GM23248 (cell line): ENCODE data around the gene DRAXIN. TPM values are rescaled to one million over a fixed set of nuclear protein-coding genes. Genes with fewer than 3 reads are reported as not detected.

Experiments
- DNase-seq: peaks from one replicate; pipeline ENCODE4 v3.0.0-alpha.2; 2015
- H2AFZ ChIP-seq: fragments of 200-600 bp; sonication (generic); 2 replicates; pipeline ENCODE4 v1.6.1; 2016; ENCODE audit warnings: antibody characterized with exemption
- H3F3A ChIP-seq: fragments of 200-600 bp; sonication (generic); 2 replicates; pipeline ENCODE4 v1.6.1; 2016; ENCODE audit warnings: mild to moderate bottlenecking, antibody characterized with exemption, mixed run types; ENCODE audit not compliant: insufficient read depth
- H3K27ac ChIP-seq: fragments of 200-600 bp; sonication (generic); 2 replicates; pipeline ENCODE4 v1.5.1; 2016; ENCODE audit warnings: mild to moderate bottlenecking
- H3K27me3 ChIP-seq: fragments of 200-600 bp; sonication (generic); replicated peaks from 2 replicates; pipeline ENCODE4 v1.6.1; 2016; ENCODE audit warnings: mild to moderate bottlenecking; ENCODE audit not compliant: insufficient read depth
- H3K36me3 ChIP-seq: fragments of 200-600 bp; sonication (generic); 2 replicates; pipeline ENCODE4 v1.6.1; 2016; ENCODE audit warnings: low read depth, mild to moderate bottlenecking
- H3K4me1 ChIP-seq: fragments of 200-600 bp; sonication (generic); 2 replicates; pipeline ENCODE4 v1.6.1; 2016; ENCODE audit warnings: mild to moderate bottlenecking; ENCODE audit not compliant: insufficient read depth
- H3K4me2 ChIP-seq: fragments of 200-600 bp; sonication (generic); one replicate; pipeline ENCODE4 v1.6.1; 2016; ENCODE audit warnings: mild to moderate bottlenecking; ENCODE audit not compliant: unreplicated experiment
- H3K4me3 ChIP-seq: fragments of 200-600 bp; sonication (generic); 2 replicates; pipeline ENCODE4 v1.5.1; 2016; ENCODE audit warnings: mild to moderate bottlenecking
- H3K79me2 ChIP-seq: fragments of 200-600 bp; sonication (generic); 2 replicates; pipeline ENCODE4 v1.6.1; 2016; ENCODE audit warnings: mild to moderate bottlenecking; ENCODE audit not compliant: insufficient read depth
- H3K9ac ChIP-seq: fragments of 200-600 bp; sonication (generic); 2 replicates; pipeline ENCODE4 v1.6.1; 2016; ENCODE audit warnings: mild to moderate bottlenecking
- H3K9me2 ChIP-seq: fragments of 200-600 bp; sonication (generic); 2 replicates; pipeline ENCODE4 v1.6.1; 2016; ENCODE audit warnings: mixed run types, mild to moderate bottlenecking, moderate library complexity; ENCODE audit not compliant: insufficient read depth
- H3K9me3 ChIP-seq: fragments of 200-600 bp; sonication (generic); one replicate; pipeline ENCODE4 v1.6.1; 2017; ENCODE audit warnings: low read depth
- H4K20me1 ChIP-seq: fragments of 200-600 bp; sonication (generic); 2 replicates; pipeline ENCODE4 v1.6.0; 2016; ENCODE audit not compliant: insufficient read depth
- EZH2 ChIP-seq: fragments of 200-600 bp; sonication (generic); IDR thresholded peaks from 2 replicates; pipeline ENCODE4 v1.6.1; 2018; ENCODE audit warnings: antibody characterized with exemption, mild to moderate bottlenecking; ENCODE audit not compliant: insufficient read depth, poor library complexity, severe bottlenecking
- EZH2phosphoT487 ChIP-seq: fragments of 200-600 bp; sonication (generic); IDR thresholded peaks from 2 replicates; pipeline ENCODE4 v1.6.1; 2018; ENCODE audit warnings: antibody characterized with exemption, moderate library complexity, mild to moderate bottlenecking, low read depth; ENCODE audit not compliant: insufficient read depth
- WGBS, 2 experiments: methylation state at CpG; one replicate each; pipeline ENCODE4 v1.1.6; 2015 to 2017; ENCODE audit warnings: low lambda C conversion rate in 2 of 2, low coverage in 1 of 2; ENCODE audit errors: missing lambda C conversion rate in 2 of 2; 5-methylcytosine and 5-hydroxymethylcytosine counted together
- in situ Hi-C: fragments of 300-500 bp; cut with MboI; formaldehyde crosslinking; loops from 2 replicates; pipeline ENCODE4 v1.15.0; 2020
- polyA plus RNA-seq: library from polyadenylated mRNA; unstranded; fragments of >200 nt; fragmentation: Nextera tagmentation; extraction: Ambion mirVana; gene quantifications from 2 replicates; pipeline ENCODE4 v1.2.1, GENCODE V29; 2016
- total RNA-seq: library from RNA; depleted of rRNA; stranded (reverse); fragments of >200 nt; shearing (Covaris generic); gene quantifications from 2 replicates; pipeline ENCODE4 v1.2.3, GENCODE V29; 2014

Gene DRAXIN
- total and polyA plus RNA-seq, 2 experiments from 2014 or later, result 0.06 to 0.11 TPM

DNA sequence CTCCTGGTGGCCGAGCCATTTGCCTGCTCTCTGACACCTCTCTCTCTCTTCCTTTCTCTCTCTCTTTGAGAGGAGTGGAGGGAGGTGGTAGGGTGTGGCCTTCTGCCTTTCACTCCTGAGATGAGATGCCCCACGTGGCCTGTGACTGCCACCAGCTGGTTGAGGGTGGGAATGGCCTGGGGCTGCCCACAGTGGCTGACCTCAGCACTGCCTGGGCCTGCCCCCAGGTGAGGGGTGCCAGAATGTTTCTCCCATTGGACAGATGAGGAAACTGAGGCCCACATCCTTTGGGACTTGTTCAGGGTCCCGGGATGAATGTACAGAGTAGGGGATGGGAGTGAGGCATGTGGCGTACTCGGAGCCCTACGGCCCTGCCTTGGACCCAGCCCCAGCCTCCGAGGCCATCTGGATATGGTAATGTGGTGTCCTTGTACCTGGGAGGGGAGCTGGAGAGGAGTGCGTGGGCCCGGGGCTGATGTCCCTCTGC is 57.7 kb downstream of the DRAXIN start:
- peak; percentile 47 for DNase-seq
- H3K9me3 ChIP-seq, result no peaks in the 10 kb centered on the region
- H3K27me3 ChIP-seq, result no peaks in the 10 kb centered on the region
- no peaks in the 10 kb centered on the region for H3K9me2 ChIP-seq
- no peaks in the 10 kb centered on the region; the same call in 1 of the 2 replicates for H3K36me3 ChIP-seq
- H3K9ac ChIP-seq, result no peak overlapping the region
- no peak overlapping the region for H3K4me2 ChIP-seq
- H3K4me1 ChIP-seq, result no peaks in the 10 kb centered on the region
- in situ Hi-C loops, result no loop called here
- no peaks in the 10 kb centered on the region for H3K79me2 ChIP-seq
- 79 to 83% methylated on average over 9 of the region's 9 CpGs for WGBS, 2 experiments
- H3K27ac ChIP-seq, result no peak overlapping the region
- no peak overlapping the region for H3K4me3 ChIP-seq
- H3F3A ChIP-seq, result no peaks in the 10 kb centered on the region
- no peaks in the 10 kb centered on the region for H4K20me1 ChIP-seq
- no peak for TF ChIP-seq EZH2phosphoT487
- TF ChIP-seq EZH2, result no peak
- no peak overlapping the region for H2AFZ ChIP-seq

DNA sequence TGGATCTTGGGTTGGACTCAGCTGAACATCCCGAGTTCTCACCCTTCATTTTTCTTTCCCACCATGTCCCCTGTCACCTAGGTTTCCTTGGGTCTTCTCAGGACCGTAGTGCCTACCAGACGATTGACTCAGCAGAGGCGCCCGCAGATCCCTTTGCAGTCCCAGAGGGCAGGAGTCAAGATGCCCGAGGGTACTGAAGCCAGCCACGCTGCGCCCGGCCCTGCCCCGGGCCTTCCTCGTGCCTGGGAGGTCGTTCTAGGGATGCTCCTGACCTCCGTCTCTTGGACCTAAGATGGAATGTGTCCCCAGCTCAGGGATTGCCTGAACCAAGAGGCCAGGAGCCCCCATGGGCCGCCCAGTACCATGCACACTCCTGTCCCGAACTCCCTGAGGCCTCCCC is 58.5 kb downstream of the DRAXIN start:
- Histone ChIP-seq H3K79me2 (no peaks in the 10 kb centered on the region), H3K9ac (no peak overlapping the region), H3K4me1 (no peaks in the 10 kb centered on the region), H3K27ac (no peak overlapping the region), H3K36me3 (no peaks in the 10 kb centered on the region; the same call in 1 of the 2 replicates), H4K20me1 (no peaks in the 10 kb centered on the region), H2AFZ (no peak overlapping the region), H3K9me2 (no peaks in the 10 kb centered on the region), H3K4me2 (no peak overlapping the region), H3K27me3 (no peaks in the 10 kb centered on the region), H3K4me3 (no peak overlapping the region), H3K9me3 (no peaks in the 10 kb centered on the region), H3F3A (no peaks in the 10 kb centered on the region)
- DNase-seq, result no peak
- 97% methylated on average over 13 to 15 of the region's 15 CpGs for WGBS, 2 experiments
- in situ Hi-C loops, result no loop called here
- TF ChIP-seq EZH2, result no peak
- TF ChIP-seq EZH2phosphoT487, result no peak

DNA sequence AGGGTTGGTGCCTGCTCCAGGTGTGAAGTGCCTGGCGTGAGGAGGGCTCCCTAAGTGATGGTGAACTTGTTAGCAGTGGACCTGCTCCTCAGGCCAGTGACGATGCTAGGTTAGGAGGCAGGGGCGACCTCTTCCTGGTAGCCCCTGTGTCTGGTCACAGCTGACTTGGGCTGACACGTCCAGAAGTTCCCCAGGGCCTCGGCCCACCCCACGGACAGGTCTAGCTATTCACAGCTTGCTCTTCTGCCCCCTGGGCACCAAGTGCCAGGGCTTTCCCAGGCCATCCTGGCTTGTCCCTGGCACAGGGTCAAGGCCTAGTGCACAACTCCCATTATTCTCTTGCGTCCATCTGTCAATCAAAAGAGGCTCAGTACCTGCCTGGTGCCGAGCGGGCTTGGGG is 59.6 kb downstream of the DRAXIN start:
- H3K9ac ChIP-seq, result no peak overlapping the region
- 83 to 84% methylated on average over 9 of the region's 9 CpGs for WGBS, 2 experiments
- no peaks in the 10 kb centered on the region for H3K4me1 ChIP-seq
- H3K27ac ChIP-seq, result no peak overlapping the region
- H4K20me1 ChIP-seq, result no peaks in the 10 kb centered on the region
- TF ChIP-seq EZH2 (no peak), EZH2phosphoT487 (no peak)
- H3K9me3 ChIP-seq, result no peaks in the 10 kb centered on the region
- H3K36me3 ChIP-seq, result no peaks in the 10 kb centered on the region; the same call in 1 of the 2 replicates
- no peak overlapping the region for H2AFZ ChIP-seq
- H3F3A ChIP-seq, result no peaks in the 10 kb centered on the region
- H3K27me3 ChIP-seq, result no peaks in the 10 kb centered on the region
- in situ Hi-C loops, result no loop called here
- H3K4me3 ChIP-seq, result no peak overlapping the region
- no peaks in the 10 kb centered on the region for H3K9me2 ChIP-seq
- no peak overlapping the region for H3K4me2 ChIP-seq
- no peak for DNase-seq
- H3K79me2 ChIP-seq, result no peaks in the 10 kb centered on the region

DNA sequence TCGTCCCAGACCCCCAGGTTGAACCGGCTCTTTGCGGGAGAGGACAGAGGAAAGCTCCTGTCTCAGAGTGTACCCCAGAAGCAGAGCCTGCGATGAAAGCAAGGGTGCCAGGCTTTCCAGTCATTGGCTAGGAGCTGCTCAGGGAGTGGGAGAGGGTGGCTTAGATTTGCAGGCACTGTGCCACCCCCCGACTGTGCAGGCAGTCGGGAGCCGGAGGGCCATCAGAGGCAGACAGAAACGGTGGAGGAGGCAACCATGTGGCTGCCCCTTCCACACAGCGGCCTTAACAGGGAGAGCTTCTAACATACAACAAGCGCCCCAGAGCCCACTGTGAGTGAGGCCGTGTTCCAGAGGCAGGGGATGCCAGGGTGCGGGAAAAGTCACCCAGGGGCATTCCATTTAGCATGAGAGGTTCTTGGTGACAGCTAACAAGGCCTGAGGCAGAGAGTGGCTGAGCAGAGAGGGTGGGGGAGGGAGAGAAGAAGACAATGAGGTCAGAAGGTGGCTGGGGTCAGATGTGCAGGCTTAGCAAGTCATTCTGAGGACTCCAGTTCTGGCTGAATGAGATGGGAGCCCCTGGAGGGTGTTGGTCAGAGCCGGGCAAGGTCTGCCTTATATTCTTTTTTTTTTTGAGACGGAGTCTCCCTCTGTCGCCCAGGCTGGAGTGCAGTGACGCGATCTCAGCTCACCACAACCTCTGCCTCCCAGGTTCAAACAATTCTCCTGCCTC is 61.0 kb downstream of the DRAXIN start:
- Histone ChIP-seq H3K27ac (no peak overlapping the region), H4K20me1 (no peaks in the 10 kb centered on the region), H3K27me3 (no peaks in the 10 kb centered on the region), H3K9ac (no peak overlapping the region), H3K36me3 (no peaks in the 10 kb centered on the region; the same call in 1 of the 2 replicates), H3K9me2 (no peaks in the 10 kb centered on the region), H3K4me2 (no peak overlapping the region), H3F3A (no peaks in the 10 kb centered on the region), H2AFZ (no peak overlapping the region), H3K4me3 (no peak overlapping the region), H3K9me3 (no peaks in the 10 kb centered on the region), H3K79me2 (no peaks in the 10 kb centered on the region), H3K4me1 (no peaks in the 10 kb centered on the region)
- in situ Hi-C loops, result no loop called here
- 54 to 57% methylated on average over 17 of the region's 17 CpGs for WGBS, 2 experiments
- TF ChIP-seq EZH2 (no peak), EZH2phosphoT487 (no peak)
- DNase-seq, result no peak
